Transverse colon (tissue), 4 donors: ENCODE measurements around the gene PTPRG.

Experiments used
- EP300 ChIP-seq: sonication (generic); formaldehyde crosslinking; IDR thresholded peaks from one replicate; pipeline ENCODE4 v1.6.1; 2017; ENCODE audit warnings: antibody characterized with exemption, low read depth
- POLR2A ChIP-seq: fragments of 450-650 bp; IDR thresholded peaks from one replicate; pipeline ENCODE4 v1.6.1; 2016; ENCODE audit warnings: antibody characterized with exemption, mild to moderate bottlenecking, moderate library complexity
- POLR2AphosphoS5 ChIP-seq, 3 donors: sonication (generic); formaldehyde crosslinking; IDR thresholded peaks; one replicate each; pipeline ENCODE4 v1.6.1; 2016; ENCODE audit warnings: antibody characterized with exemption in 3 of 3
- TF ChIP-seq, protein P1 (sequence below), 5 experiments: fragments of 200-600 bp in 3 of 5; fragments of 450-650 bp in 2 of 5; sonication (generic) in 3 of 5; IDR thresholded peaks; 1 replicate in 2 of 5; 2 replicates in 3 of 5; pipeline ENCODE4 v1.5.1; 2016 to 2017; ENCODE audit warnings: antibody characterized with exemption in 5 of 5, inconsistent platforms in 3 of 5, mild to moderate bottlenecking in 2 of 5, moderate library complexity in 1 of 5

DNA sequence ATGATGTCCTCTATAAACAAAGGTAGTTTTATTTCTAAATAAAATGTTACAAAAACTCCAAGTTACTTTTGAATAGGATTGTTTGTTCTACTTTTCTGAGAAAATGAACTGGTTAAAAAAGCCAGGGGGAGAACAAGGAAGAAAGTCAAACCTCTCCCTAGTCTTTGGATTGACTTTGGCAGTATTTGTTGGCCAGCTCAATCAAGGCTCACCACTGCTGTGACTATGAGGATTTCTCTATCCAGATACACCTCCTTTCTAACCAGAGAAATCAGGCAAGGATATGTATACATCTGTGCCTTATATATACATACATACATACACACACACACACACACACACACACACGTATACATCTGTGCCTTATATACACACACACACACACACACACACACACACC is 704.2 kb downstream of the PTPRG start:
- TF ChIP-seq, protein P1, sequence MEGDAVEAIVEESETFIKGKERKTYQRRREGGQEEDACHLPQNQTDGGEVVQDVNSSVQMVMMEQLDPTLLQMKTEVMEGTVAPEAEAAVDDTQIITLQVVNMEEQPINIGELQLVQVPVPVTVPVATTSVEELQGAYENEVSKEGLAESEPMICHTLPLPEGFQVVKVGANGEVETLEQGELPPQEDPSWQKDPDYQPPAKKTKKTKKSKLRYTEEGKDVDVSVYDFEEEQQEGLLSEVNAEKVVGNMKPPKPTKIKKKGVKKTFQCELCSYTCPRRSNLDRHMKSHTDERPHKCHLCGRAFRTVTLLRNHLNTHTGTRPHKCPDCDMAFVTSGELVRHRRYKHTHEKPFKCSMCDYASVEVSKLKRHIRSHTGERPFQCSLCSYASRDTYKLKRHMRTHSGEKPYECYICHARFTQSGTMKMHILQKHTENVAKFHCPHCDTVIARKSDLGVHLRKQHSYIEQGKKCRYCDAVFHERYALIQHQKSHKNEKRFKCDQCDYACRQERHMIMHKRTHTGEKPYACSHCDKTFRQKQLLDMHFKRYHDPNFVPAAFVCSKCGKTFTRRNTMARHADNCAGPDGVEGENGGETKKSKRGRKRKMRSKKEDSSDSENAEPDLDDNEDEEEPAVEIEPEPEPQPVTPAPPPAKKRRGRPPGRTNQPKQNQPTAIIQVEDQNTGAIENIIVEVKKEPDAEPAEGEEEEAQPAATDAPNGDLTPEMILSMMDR (IDR thresholded peaks at IDR 0.05): no peak
- TF ChIP-seq POLR2A (no peak), EP300 (no peak), POLR2AphosphoS5 (IDR thresholded peaks at IDR 0.05) (no peak)
